GM06990 (cell line): ENCODE data around the gene DCHS2.

Source experiments
- DNase-seq: peaks from one replicate; pipeline ENCODE4 v3.0.0-alpha.2; 2011; ENCODE audit not compliant: insufficient read length; ENCODE audit errors: extremely low read depth
- H3K27me3 ChIP-seq: replicated peaks from 2 replicates; pipeline ENCODE4 v1.6.0; 2011; ENCODE audit warnings: low read length; ENCODE audit not compliant: control insufficient read depth, insufficient read depth
- H3K36me3 ChIP-seq: 2 replicates; pipeline ENCODE4 v1.5.1; 2011; ENCODE audit warnings: low read length; ENCODE audit not compliant: control insufficient read depth, insufficient read depth
- H3K4me3 ChIP-seq: replicated peaks from 2 replicates; pipeline ENCODE4 v1.5.1; 2011; ENCODE audit warnings: low read depth, mild to moderate bottlenecking, control low read depth, low read length
- CTCF ChIP-seq: IDR thresholded peaks from 2 replicates; pipeline ENCODE4 v1.5.1; 2011; ENCODE audit warnings: low read length, control low read depth, mild to moderate bottlenecking, inconsistent platforms; ENCODE audit not compliant: insufficient read depth, poor library complexity, severe bottlenecking

The DCHS2 gene

GRCh38 chr4:154491341-154492271 is at the start of gene DCHS2:
TSS of gene DCHS2 (minus strand) at chr4:154491799. CDS start at chr4:154491355, 444 bp downstream.
- peak within 1 kb of the TSS; percentile 37 for H3K4me3 ChIP-seq
- TF ChIP-seq CTCF: no peak
- no peaks in the 10 kb centered on the region for H3K27me3 ChIP-seq
- H3K36me3 ChIP-seq: no peaks in the 10 kb centered on the region
- DNase-seq: peak; percentile 29

- no peak for TF ChIP-seq CTCF
- DNase-seq: no peak
- H3K4me3 ChIP-seq: no peak overlapping the region
Measured at GRCh38 chr4:154534296-154534695, 42.7 kb upstream of the DCHS2 start.

GRCh38 chr4:154529728-154530519 is 38.3 kb upstream of the DCHS2 start:
- H3K4me3 ChIP-seq: no peak overlapping the region
- no peak for DNase-seq

More at GRCh38 chr4:154534296-154534695, 42.7 kb upstream of the DCHS2 start:
- H3K36me3 ChIP-seq: peaks cover 2% of the 10 kb centered on the region
- H3K27me3 ChIP-seq: no peaks in the 10 kb centered on the region

GRCh38 chr4:154528869-154529268 is 37.3 kb upstream of the DCHS2 start:
- no peak for TF ChIP-seq CTCF
- DNase-seq: no peak
- Histone ChIP-seq H3K4me3 (no peak overlapping the region), H3K27me3 (no peaks in the 10 kb centered on the region; the same call in 1 of the 2 replicates), H3K36me3 (no peaks in the 10 kb centered on the region)

More at GRCh38 chr4:154529728-154530519, 38.3 kb upstream of the DCHS2 start:
- no peak for TF ChIP-seq CTCF
- Histone ChIP-seq H3K36me3 (no peaks in the 10 kb centered on the region), H3K27me3 (no peaks in the 10 kb centered on the region; the same call in 1 of the 2 replicates)

GRCh38 chr4:154527308-154527707 is 35.7 kb upstream of the DCHS2 start:
- H3K36me3 ChIP-seq: no peaks in the 10 kb centered on the region
- H3K27me3 ChIP-seq: no peaks in the 10 kb centered on the region; the same call in 1 of the 2 replicates
- no peak for DNase-seq
- no peak overlapping the region for H3K4me3 ChIP-seq
- no peak for TF ChIP-seq CTCF
